ENCODE results near the gene SUPT4H1. TPM values are rescaled to one million over a fixed set of nuclear protein-coding genes. Genes with fewer than 3 reads are reported as not detected.
A peak's percentile ranks its signal among the peaks of the same experiment; 100 is the strongest.

The SUPT4H1 gene
- total and polyA plus RNA-seq, 9 of the 15 experiments (the other 6 are each of a cell fraction or from before 2014, with no cell fraction given): 62.1 to 320 (median 117) TPM

DNA sequence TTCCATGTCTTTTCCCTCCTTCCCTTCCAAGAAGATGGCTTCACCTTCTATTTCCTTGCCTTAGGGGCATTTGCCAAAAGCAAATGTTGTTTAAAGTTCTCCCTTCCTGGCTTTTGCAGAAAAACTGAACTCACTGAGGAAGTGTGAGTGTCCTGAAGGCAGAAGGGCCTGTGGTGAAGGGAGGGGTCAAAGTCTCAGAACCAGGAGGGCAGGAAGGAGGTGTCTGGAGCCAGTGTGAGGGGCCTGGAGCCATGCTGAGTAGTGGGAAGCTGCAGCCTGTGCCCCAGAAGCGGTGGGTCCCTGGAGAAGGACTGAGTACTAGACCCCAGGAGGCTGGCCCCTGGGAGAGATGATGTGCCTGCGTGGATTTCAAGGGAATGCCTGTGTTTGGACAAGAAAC is 23.8 kb upstream of the SUPT4H1 start:
- no peak overlapping the region for H3K27ac ChIP-seq (ENCODE audit: extremely low read depth, low read depth, low read length)
- CTCF ChIA-PET (ENCODE audit: low intra/inter-chr PET ratio): no interaction called here

GRCh38 chr17:58375256-58375655 is 23.3 kb upstream of the SUPT4H1 start:
- H3K36me3 ChIP-seq (ENCODE audit: control insufficient read depth, insufficient read depth, low read length): no peaks in the 10 kb centered on the region
- intact Hi-C loops (cut with micrococcal nuclease) (no loop called here), in situ Hi-C loops (cut with MboI) (no loop called here)
- no peaks in the 10 kb centered on the region for H3K27me3 ChIP-seq (ENCODE audit: control insufficient read depth in 2 of 2, insufficient read depth in 2 of 2, low read length in 2 of 2)
- no peaks in the 10 kb centered on the region for H4K20me1 ChIP-seq (replicated peaks; ENCODE audit: control insufficient read depth, insufficient read depth, low read length)
- no TSS peak for BruUV-seq (replicated peaks)
- no peak overlapping the region for H3K4me2 ChIP-seq (ENCODE audit: insufficient read depth, low read length)
- H3K9me3 ChIP-seq (replicated peaks; ENCODE audit: control insufficient read depth, insufficient read depth, low read depth, low read length): no peaks in the 10 kb centered on the region
- ChIA-PET CTCF (ENCODE audit: low intra/inter-chr PET ratio) (no interaction called here), POLR2A (interaction anchor here (1.0 kb wide), 1 partner anchor 14 kb away, joined by 3 read pairs; no protein-coding TSS in a partner anchor)
- peaks cover 0 to 25% of the 10 kb centered on the region in 2 experiments; a peak in 4 of 5 replicates for H3K4me1 ChIP-seq (replicated peaks in 1 of 2; ENCODE audit: control insufficient read depth in 2 of 2, insufficient read depth in 2 of 2, low read length in 2 of 2)
- no peak for DNase-seq (ENCODE audit: extremely low read depth in 1 of 4, low spot score in 3 of 4)
- H3K27ac ChIP-seq (ENCODE audit: extremely low read depth, low read depth, low read length): no peak overlapping the region
- H3K9ac ChIP-seq (ENCODE audit: insufficient read depth in 1 of 2, low read depth in 2 of 2, low read length in 2 of 2): no peak overlapping the region
- H2AFZ ChIP-seq (ENCODE audit: low read depth, low read length): no peak overlapping the region
- no peaks in the 10 kb centered on the region for H3K9me1 ChIP-seq (ENCODE audit: control insufficient read depth, insufficient read depth, low read length)
- no peak for ATAC-seq
- FAIRE-seq: peak; percentile 65
- no peak overlapping the region for H3K4me3 ChIP-seq
- 67% methylated on average over 5 of the region's 5 CpGs for WGBS (ENCODE audit: insufficient coverage, low coverage, missing lambda C conversion rate)
- no peaks in the 10 kb centered on the region for H3K79me2 ChIP-seq (ENCODE audit: control insufficient read depth, insufficient read depth, low read length)
- TF ChIP-seq C11orf30 (IDR thresholded peaks at IDR 0.05; ENCODE audit: low read depth) (no peak), MED1 (CRISPR knock-in tag; IDR thresholded peaks at IDR 0.05; ENCODE audit: borderline replicate concordance) (no peak), ARID3B (CRISPR knock-in tag; IDR thresholded peaks at IDR 0.05; ENCODE audit: borderline replicate concordance) (no peak), RBM15 (IDR thresholded peaks at IDR 0.05; ENCODE audit: insufficient read depth, low read length) (no peak), ZNF668 (CRISPR knock-in tag; IDR thresholded peaks at IDR 0.05) (no peak), EHMT2 (IDR thresholded peaks at IDR 0.05) (no peak), SMARCA4 (IDR thresholded peaks at IDR 0.05) (no peak)
- TF ChIP-seq, protein P1, sequence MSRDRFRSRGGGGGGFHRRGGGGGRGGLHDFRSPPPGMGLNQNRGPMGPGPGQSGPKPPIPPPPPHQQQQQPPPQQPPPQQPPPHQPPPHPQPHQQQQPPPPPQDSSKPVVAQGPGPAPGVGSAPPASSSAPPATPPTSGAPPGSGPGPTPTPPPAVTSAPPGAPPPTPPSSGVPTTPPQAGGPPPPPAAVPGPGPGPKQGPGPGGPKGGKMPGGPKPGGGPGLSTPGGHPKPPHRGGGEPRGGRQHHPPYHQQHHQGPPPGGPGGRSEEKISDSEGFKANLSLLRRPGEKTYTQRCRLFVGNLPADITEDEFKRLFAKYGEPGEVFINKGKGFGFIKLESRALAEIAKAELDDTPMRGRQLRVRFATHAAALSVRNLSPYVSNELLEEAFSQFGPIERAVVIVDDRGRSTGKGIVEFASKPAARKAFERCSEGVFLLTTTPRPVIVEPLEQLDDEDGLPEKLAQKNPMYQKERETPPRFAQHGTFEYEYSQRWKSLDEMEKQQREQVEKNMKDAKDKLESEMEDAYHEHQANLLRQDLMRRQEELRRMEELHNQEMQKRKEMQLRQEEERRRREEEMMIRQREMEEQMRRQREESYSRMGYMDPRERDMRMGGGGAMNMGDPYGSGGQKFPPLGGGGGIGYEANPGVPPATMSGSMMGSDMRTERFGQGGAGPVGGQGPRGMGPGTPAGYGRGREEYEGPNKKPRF (IDR thresholded peaks at IDR 0.05; ENCODE audit: low read depth, low read length): no peak
- TF ChIP-seq, protein P2, sequence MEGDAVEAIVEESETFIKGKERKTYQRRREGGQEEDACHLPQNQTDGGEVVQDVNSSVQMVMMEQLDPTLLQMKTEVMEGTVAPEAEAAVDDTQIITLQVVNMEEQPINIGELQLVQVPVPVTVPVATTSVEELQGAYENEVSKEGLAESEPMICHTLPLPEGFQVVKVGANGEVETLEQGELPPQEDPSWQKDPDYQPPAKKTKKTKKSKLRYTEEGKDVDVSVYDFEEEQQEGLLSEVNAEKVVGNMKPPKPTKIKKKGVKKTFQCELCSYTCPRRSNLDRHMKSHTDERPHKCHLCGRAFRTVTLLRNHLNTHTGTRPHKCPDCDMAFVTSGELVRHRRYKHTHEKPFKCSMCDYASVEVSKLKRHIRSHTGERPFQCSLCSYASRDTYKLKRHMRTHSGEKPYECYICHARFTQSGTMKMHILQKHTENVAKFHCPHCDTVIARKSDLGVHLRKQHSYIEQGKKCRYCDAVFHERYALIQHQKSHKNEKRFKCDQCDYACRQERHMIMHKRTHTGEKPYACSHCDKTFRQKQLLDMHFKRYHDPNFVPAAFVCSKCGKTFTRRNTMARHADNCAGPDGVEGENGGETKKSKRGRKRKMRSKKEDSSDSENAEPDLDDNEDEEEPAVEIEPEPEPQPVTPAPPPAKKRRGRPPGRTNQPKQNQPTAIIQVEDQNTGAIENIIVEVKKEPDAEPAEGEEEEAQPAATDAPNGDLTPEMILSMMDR (IDR thresholded peaks at IDR 0.05 in 2 of 3, conservative IDR thresholded peaks at IDR 0.05 in 1 of 3; ENCODE audit: insufficient read depth in 2 of 3, low read depth in 1 of 3, low read length in 3 of 3): peak in 1 of 3 experiments; percentile 26; a peak in 1 of 6 replicates

More for the DNA sequence above, 23.8 kb upstream of the SUPT4H1 start:
- FAIRE-seq (no peak), ATAC-seq (peak; percentile 16; the same call in 1 of the 3 replicates), DNase-seq (ENCODE audit: extremely low read depth in 1 of 4, low spot score in 3 of 4) (no peak)
- intact Hi-C loops (cut with micrococcal nuclease) (no loop called here), in situ Hi-C loops (cut with MboI) (no loop called here)
- no peak overlapping the region for H3K4me2 ChIP-seq (ENCODE audit: insufficient read depth, low read length)
- no peak overlapping the region for H2AFZ ChIP-seq (ENCODE audit: low read depth, low read length)
- no TSS peak for BruUV-seq (replicated peaks)
- H3K4me1 ChIP-seq (replicated peaks in 1 of 2; ENCODE audit: control insufficient read depth in 2 of 2, insufficient read depth in 2 of 2, low read length in 2 of 2): peaks cover 0 to 26% of the 10 kb centered on the region in 2 experiments; a peak in 4 of 5 replicates
- no peak overlapping the region for H3K4me3 ChIP-seq
- TF ChIP-seq SPI1 (IDR thresholded peaks at IDR 0.05; ENCODE audit: borderline replicate concordance, low read depth, low read length): peak; percentile 35; the same call in 1 of the 2 replicates
- no peak for TF ChIP-seq ZBTB7A (IDR thresholded peaks at IDR 0.05; ENCODE audit: borderline replicate concordance, control insufficient read depth, low read depth, low read length)
- no peaks in the 10 kb centered on the region for H3K9me3 ChIP-seq (replicated peaks; ENCODE audit: control insufficient read depth, insufficient read depth, low read depth, low read length)
- no peaks in the 10 kb centered on the region for H3K27me3 ChIP-seq (ENCODE audit: control insufficient read depth in 2 of 2, insufficient read depth in 2 of 2, low read length in 2 of 2)
- peak overlapping the region in 1 of 2 experiments; percentile 45; a peak in 1 of 4 replicates for H3K9ac ChIP-seq (ENCODE audit: insufficient read depth in 1 of 2, low read depth in 2 of 2, low read length in 2 of 2)
- H4K20me1 ChIP-seq (replicated peaks; ENCODE audit: control insufficient read depth, insufficient read depth, low read length): no peaks in the 10 kb centered on the region
- H3K9me1 ChIP-seq (ENCODE audit: control insufficient read depth, insufficient read depth, low read length): no peaks in the 10 kb centered on the region
- POLR2A ChIA-PET: interaction anchor here (1.0 to 1.9 kb wide), 2 partner anchors 12 to 44 kb away, joined by 3 to 5 read pairs; no protein-coding TSS in a partner anchor
- no peaks in the 10 kb centered on the region for H3K79me2 ChIP-seq (ENCODE audit: control insufficient read depth, insufficient read depth, low read length)
- 22% methylated on average over 2 of the region's 2 CpGs for WGBS (ENCODE audit: insufficient coverage, low coverage, missing lambda C conversion rate)
- no peaks in the 10 kb centered on the region for H3K36me3 ChIP-seq (ENCODE audit: control insufficient read depth, insufficient read depth, low read length)
